Left hindlimb (tissue), 1 donor: ENCODE measurements around the gene CEP85.
"Not testable (repeated sequence)": the region's sequence is repeated elsewhere in the genome, so short reads cannot be mapped to it uniquely, and the experiment has no call there.

Experiments used
- DNase-seq: peaks from one replicate; pipeline ENCODE4 v3.0.0-alpha.2; 2018

CEP85 gene

DNA sequence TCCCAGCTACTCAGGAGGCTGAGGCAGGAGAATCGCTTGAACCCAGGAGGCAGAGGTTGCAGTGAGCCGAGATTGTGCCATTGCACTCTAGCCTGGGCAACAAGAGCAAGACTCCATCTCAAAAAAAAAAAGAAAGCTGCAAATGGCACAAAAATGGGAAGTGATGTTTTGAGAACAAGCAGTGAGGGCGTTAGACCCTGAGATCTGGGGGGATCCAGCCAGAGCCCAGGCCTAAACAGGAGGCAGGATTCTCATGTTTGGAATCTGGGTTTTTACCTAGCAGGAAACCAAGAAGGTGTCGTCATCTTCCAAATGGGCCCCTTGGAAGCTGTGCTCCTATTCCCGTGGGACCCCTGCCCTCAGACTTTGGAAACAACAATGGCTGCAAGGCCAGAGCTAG is 58.7 kb downstream of the CEP85 start:
- DNase-seq: not testable (repeated sequence)

DNA sequence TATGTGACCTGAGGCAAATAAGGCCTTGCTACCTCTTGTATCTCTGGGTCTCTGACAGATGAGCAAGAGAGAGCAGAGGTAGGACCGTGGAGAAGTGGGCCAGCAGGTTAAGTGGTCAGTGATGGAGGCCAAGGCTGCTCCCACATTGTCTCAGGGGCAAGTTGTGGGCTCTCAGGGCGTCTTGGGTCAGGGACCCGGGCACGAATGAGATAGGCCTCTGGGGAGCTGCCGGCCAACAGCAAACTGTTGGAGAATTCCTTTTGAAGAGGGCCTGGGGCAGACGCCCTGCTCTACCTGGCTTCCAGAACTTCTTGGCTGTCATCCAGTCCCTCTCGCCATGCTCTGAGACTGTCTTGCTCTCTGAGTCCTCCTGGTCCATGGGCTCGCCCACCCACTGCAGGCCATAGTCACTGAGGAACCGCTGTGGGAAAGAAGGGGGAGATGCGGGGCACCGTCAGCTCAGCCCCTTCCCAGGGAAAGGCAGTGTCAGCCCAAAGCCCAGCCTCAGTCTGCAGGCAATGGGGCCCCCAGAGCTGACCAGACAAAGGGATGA is 60.0 kb downstream of the CEP85 start:
- no peak for DNase-seq

DNA sequence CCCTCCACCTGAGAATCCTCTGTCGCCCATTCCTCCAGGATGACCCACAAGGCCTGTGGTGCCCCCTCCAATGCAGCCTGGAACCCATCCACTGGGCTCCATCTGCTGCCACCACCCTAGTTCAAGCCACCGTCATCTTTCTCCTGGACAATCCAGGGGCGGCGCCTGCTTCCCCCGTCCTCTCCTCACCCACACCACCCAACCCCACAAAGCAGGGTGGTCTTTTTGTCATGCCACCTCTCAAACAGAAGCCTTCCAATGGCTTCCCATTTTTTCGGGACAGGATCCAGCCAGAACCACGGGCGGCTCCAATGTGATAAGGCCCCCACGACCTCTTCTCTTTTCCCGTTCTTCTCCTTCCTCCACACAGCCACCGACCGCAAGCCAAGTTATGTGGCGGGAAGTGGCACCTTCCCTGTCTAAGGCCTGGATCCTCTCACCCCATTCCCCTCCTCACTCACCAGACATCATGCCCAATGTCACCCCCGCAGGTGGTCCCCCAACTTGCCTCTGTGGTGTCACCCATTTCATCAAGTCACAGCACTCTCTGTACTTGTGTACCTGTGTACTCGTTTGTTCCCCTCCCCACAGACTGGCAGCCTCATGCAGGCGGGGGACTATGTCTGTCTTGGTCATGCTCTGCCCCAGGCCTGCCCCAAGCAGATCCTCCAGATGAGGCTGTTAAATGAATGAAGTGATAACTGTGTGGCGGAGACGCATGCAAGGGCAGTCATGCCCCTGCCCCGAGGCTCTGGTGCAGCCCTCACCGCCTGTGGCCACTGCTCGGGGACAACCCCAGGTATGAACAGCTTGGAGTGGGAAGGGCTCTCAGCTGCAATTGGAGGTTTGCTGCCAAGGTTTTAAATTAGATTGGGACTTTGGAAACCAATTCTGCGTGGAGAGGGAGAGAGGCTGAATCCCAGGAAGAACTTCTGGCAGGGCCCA is 61.5 kb downstream of the CEP85 start:
- no peak for DNase-seq

DNA sequence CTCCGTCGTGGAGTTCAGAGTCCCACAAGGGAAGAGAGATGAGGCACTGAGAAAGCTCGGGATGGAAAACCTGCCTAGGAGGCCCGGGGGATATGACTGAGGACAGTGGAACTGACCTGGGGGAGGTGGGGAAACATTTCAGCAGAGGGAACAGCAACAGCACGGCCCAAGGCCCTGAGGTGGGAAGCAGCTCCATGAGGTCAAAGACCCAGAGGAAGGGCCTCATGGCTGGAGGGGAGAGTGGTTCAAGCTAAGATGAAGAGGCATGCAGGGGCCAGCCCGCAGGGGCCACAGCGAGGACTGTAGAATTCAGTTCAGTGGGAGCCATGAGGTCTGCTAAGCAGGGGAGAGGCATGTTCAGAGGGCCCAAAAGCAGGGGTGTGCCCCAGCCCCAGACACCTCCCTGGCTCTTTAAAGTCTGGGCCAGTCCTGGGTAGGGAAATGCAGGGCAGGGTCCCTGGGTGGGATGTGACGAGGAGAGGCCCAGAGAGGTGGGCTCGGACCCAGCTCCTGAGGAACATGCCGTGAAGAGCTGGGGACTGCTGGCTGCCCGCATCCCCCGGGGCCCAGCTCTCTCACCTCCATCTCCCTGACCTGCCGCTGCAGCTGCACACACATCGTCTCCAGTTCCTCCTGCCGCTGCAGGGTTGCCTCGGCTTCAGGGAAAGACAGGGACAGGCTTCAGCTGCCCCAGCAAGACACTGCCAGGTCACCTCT is 62.5 kb downstream of the CEP85 start:
- DNase-seq: no peak

DNA sequence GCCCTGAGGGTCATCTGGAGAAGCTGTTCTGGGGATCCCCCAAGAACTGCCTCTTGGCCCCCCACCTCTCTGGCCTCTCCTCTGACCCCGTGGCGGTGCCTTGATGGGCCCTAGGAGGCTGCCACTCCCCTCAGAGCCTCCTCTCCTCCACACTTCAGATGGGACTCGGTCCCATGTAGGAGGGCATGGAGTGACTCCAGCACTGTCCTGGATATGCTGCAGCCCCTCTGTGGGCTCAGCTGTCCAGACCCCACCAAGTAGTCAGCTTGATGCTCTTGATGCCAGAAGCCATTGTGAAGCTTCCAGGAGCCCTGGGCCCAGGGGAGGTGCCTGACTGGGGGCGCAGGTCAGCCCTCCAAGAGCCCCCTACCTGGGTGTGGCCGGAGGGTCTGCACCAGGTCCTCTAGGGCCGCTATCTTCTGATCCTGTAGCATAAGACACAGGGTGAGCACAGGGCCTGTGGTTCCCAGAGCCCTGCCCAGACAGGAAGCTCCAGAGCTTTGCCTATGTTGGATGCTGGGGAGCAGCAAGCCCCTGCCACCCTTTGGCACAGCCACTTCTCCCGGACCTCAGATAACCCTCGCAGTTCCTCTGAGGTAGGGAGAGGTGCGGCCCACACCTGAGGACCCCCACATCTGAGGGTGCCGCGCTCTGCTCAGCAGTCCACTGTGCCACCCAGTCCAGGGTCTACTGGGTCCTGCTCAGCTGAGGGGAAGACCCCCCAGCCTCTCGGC is 63.2 kb downstream of the CEP85 start:
- DNase-seq: no peak

DNA sequence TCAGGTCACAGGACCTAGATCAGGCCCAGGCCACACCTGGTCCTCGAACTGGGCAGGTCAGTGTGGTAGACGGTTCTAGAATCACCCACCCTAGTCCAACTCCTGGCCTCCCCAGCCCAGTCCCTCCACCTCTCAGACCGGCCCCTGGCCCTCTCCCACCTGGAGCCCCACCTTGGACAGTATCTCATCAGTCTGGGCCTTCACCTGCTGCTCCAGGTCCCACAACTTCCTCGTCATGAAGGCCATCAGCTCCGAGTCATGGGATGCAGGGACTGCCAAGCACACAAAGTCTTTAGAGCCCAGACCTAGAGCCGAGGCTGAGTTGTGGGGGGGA is 63.8 kb downstream of the CEP85 start:
- no peak for DNase-seq

DNA sequence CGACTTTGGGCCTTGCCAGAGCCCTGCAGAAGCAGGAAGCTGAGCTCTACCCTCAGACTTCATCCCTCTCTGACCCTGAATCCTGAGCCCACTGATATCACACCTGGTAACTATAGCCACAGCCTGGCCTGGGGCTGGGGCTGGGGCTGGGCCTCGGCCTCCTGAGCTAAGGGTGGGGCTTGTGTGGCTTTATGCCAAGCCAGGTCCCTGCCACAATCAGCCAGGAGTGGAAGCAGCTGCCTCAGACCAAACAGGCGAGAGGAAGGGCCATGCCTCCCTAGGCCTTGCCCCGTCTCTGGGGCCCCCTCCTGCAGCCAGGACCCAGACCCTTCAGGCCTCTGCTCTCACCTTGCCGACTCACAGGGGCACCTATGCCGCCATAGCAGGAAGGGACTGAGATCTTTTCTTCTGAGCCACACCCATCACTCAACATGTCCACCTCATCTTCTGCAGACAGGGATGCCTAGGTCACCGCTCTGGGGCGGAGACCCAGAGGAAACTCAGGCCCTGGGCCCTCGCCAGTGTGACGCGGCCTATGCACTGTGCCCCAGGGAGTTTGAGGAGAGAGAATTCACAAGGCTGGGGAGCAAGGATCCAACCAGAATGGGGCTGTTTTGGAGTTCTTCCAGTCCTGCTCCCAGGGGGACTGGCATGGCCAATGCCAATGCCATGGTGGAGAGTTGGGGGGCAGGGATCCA is 66.7 kb downstream of the CEP85 start:
- DNase-seq: no peak

DNA sequence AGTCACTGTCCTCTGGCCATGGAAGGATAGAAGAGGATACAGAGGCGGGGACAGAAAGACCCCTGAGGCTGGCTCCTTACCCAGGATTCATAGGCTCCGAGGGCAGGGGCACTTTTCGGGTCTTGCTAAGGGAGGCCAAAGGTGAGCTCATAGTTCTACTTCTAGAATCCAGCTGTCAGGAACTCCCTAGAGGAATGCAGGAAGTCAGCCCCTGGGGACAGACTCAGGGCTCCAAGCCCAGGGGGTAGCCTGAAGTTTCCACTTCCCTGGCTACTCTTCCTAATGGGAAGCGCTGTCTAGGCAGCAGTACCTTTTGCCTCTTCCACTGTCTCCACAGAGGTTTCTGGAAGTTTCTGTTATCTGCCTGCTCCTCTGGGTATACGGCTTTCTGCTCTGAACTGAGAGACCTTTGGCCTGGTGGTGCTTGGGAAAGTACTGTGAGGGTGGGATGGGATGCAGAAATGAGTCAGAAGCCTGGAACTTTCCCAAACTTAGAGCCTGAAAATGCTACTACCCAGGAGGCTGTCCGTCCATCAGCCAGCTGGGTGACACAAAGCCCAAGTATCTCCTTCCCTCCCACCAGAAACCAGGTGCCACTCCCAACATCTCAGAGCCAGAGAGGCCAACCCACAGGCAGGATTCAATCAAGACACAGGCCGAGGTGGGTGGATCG is 68.9 kb downstream of the CEP85 start:
- DNase-seq: no peak

DNA sequence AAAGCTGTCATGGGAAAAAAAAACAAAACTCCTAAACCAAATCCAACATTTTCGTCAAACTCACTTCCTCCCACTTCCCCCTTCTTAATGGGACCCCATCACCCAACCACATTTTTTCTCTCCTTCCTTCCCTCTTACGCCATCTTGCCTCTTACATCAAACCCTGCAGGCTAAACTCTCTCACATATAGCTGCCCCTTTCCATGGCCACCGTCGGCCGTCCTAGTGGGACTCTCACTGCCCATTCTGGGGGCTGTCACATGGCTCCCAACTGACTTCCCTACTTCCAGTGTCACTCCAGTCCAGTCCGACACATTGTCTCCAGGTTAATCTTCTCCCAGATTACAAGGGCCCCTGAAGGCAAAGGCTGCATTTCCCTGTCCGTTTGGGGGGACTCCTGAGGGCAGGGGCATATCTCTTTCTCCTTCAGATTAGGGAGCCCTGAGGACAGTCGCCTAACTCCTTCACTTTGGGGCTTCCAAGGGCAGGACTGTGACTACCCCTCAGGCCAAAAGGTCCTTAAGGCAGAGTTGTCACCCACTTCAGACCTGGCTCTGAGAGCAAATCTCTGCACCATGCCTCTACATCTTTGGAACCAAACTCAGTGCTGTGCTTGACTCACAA is 71.8 kb downstream of the CEP85 start:
- no peak for DNase-seq

DNA sequence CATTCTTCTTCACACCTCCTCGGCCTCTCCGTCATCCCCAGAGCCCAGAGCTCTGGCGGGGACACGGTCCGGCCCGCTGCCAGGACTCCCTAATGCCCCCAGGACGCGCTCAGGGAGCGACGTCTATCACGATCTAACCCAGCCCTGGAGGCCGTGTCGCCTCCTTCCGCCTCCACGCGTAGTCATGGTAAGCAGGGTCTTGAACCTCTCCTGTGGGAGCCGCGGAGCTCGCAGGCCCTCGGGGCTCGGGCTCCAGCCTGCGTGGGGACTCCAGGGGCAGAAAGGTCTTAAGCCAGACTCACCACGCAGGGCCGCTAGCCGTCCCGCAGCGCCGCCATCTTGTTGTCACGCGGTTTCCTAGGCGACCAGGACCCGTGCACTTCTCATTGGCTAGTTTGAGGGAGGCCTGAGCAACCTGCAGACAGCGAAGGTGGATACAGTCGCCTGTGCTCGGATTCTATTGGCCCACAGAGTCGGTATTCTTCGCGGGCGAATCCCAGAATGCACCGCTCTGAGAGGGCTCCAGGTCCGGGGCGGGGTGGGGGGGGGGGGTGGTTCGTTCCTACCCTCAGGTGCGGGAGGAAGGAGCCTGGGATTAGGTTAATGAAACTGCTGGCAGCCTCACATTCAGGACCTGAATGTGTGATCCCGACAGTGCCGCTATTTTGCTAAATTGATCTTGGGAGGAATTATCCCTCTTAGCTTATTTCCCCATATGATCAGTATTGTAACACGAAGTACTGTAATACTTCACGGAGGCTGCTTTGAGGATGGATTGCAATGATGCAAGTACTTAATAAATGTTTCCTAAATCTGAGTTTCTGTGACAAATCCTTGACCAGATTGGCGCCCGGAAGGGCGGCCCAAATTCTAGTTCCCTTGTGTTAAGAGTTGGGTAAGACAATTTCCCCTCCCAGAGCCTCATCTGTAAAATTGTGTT is 72.6 kb downstream of the CEP85 start, which contains the start of gene UBXN11:
UBXN11 (minus strand) TSS at position 347 of the 940 bp plus-strand sequence. CDS start 3,753 bp downstream, outside the sequence.
- peak; percentile 89 for DNase-seq

DNA sequence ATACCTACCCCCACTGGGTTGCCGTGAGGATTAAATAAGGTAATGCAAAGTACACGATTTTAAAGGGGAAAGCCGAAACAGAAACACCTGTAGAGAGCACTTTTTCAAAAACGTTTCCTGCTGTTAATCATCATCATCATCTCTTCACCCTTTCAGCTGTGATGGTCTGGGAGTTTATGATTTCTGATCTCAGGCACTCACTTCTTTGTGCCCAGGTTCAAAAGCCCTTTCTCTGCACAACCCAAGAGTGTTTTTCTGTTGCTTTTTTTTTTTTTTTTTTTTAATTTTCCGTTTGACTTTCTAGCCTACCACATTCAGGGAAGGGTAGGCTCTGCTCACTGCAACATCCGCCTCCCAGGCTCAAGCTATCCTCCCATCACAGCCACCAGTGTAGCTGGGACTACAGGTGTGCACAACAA is 73.4 kb downstream of the CEP85 start:
- DNase-seq: no peak

DNA sequence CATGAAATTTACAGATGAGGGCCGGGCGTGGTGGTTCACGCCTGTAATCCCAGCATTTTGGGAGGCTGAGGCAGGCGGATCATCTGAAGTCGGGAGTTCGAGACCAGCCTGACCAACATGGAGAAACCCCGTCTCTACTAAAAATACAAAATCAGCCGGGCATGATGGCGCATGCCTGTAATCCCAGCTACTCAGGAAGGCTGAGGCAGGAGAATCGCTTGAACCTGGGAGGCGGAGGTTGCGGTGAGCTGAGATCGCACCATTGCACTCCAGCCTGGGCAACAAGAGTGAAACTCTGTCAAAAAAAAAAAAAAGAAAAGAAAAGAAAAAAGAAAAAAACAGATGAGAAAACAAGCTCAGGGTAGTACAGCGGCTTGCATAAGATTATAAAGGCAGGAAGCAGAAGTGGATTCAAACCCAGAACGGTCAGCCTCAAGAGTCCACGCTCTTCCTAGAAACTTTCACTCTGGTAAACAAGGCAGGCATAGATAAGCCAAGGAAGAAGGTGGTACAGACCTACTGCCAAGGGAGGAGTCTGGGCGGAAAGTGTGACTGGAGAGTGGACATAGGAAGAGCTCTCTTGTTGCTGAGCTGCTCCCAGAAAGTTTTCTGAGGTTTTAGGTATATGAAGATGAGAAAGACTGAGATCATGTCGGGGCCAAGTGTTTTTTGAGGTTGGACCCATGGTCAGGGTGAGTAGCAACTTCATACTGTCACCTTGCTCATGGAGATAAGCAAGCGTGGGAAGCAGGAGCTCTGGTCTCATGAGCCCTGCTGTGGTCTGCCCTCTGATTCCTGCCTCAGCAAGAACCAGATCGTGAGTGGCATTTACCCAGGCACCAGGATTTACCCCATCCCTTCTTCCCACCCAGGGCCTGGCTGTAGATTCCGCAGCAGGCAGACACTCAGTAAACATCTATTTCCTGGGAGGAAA is 74.2 kb downstream of the CEP85 start:
- not testable (repeated sequence) for DNase-seq

DNA sequence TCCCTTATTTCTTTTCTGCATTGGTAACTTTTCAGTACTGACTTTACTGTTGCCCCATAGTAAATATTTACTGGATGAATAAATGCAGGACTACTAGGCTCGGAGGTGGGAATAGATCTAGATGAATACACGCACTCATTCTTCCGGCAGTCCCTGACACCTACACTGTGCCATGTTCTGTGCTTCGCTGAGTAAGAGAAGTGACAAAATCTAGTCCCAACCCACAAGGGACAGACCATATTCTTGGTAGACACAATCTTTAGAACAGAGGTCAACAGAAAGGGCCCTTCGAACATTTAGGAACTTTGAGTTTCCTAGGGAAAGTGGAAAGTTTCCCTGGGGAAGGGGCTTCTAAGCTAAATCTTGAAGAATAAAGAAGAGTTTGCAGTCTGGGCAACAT is 80.5 kb downstream of the CEP85 start:
- no peak for DNase-seq

DNA sequence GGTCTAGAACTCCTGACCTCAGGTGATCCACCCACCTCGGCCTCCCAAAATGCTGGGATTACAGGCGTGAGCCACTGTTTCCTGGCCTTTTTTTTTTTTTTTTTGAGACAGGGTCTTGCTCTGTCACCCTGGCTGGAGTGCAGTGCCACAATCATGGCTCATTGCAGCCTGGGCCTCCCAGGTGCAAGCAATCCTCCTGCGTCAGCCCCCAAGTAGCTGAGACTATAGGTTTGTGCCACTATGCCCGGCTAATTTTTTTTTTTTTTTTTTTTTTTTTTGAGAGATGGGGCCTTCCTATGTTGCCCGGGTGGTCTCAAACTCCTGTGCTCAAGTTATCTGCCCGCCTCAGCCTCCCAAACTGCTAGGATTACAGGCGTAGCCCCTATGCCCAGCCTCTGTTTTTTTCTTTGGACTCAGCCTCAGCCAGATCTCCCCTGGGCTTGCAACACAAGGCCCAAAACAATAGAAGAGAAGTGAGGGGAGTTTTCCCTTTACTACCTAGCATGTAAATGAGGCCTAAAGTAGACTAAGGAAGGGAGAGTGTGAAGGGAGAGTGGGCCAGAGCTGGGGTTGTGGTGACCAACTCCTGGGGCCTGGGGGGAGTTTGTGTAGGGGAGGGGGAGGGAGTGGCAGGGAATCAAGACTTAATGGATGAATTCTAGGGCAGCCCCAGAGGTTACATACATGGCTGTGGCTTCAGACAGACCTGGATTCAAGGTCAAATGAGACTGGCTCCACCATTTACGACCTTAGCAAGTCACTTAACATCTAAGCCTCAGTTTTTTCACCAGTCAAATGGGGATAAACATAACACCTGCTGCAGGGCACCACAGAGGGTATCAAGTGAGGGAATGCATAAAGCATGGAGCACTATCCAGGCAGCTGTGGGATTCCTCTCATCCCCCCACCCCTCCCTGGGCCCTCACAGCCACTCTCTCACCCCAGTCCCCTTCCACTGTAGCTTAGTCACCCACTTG is 82.2 kb downstream of the CEP85 start:
- DNase-seq: no peak

DNA sequence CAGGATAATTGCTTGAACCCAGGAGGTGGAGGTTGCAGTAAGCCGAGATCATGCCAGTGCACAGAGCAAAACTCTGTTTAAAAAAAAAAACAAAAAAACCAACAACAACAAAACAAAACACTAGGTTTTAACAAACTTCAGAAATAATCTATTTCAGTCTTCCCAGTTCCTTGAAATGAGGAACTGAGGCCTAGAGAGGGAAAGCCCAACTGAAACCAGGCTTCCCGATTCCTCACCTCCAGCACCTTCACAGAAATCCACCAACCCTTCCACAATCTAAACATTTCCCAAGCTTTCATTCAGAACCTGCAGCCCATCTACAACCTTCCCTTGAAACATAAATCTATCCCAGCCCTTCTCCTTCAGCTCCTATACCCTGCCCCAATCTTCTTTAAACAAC is 83.1 kb downstream of the CEP85 start:
- no peak for DNase-seq

DNA sequence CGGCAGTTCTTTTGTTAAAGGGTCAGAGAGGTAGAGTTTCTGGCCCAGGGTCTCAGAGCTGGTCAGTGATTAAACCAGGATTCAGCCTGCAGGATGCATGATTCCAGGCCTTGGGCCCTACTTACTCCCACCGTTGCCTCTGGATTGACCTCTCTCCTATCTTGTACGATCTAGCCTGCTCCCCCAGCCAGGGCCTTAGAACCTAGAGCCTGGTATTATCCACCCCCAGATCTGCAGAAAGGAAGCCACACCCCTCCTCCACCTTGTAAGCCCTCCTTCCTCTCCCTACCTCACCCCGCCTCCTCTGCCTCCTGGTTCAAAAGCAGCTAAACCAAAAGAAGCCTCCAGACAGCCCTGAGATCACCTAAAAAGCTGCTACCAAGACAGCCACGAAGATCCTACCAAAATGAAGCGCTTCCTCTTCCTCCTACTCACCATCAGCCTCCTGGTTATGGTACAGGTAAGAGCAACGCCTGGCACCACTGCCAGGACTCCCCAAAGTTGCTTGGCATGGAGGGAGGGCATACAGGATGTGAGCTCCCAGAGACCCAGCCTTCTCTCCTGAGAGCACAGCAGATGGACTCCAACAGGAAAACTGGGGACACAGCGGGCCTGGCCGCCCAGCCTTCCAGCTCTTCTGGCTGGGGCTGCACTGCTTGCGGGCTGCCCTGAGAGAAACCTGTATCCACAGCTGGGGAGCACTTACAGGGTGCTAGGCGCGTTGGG is 83.8 kb downstream of the CEP85 start, which contains the start of gene CD52:
CD52 (plus strand) TSS at position 347 of the 726 bp plus-strand sequence; CDS start at position 407, 60 bp downstream.
- DNase-seq: no peak
